HG03066 (cell line): ENCODE data around the gene DNER.
"Not testable (repeated sequence)": the region's sequence is repeated elsewhere in the genome, so short reads cannot be mapped to it uniquely, and the experiment has no call there.

Source experiments
- ATAC-seq: cut with Tn5 transposase; IDR thresholded peaks from one replicate; pipeline ENCODE4 v1.9.1; 2021; ENCODE audit warnings: low read depth; ENCODE audit not compliant: unreplicated experiment

Gene DNER

GRCh38 chr2:229714080-229714735 lies at the start of gene DNER:
Gene DNER (minus strand): TSS chr2:229714555. CDS start chr2:229714423, 132 bp downstream.
- ATAC-seq, result no peak

GRCh38 chr2:229761663-229762062 lies 47.3 kb upstream of the DNER start:
- no peak for ATAC-seq

- not testable (repeated sequence) for ATAC-seq
Observed at GRCh38 chr2:229757462-229757861, 43.1 kb upstream of the DNER start.

- ATAC-seq, result no peak
Observed at GRCh38 chr2:229752970-229753729, 38.8 kb upstream of the DNER start.

DNA sequence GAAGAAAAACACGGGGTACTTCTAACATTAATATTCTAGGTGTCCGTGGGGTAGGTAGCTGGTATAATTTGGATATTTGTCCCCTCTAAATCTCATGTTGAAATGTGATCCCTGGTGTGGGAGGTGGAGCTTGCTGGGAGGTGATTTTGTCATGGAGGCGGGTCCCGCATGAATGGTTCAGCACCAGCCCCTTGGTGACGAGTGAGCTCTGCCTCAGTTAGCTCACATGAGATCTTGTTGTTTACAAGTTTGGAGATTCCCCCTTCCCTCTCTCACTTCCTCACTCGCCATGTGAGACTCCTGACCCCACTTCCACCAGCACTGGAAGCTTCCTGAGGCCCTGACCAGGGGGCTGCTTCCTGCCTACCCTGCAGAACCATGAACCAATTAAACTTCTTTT lies 35.4 kb upstream of the DNER start:
- no peak for ATAC-seq

GRCh38 chr2:229748950-229749349 lies 34.6 kb upstream of the DNER start:
- ATAC-seq, result no peak

GRCh38 chr2:229742691-229743090 lies 28.3 kb upstream of the DNER start:
- not testable (repeated sequence) for ATAC-seq

- no peak for ATAC-seq
Observed at GRCh38 chr2:229740279-229740678, 25.9 kb upstream of the DNER start.

DNA sequence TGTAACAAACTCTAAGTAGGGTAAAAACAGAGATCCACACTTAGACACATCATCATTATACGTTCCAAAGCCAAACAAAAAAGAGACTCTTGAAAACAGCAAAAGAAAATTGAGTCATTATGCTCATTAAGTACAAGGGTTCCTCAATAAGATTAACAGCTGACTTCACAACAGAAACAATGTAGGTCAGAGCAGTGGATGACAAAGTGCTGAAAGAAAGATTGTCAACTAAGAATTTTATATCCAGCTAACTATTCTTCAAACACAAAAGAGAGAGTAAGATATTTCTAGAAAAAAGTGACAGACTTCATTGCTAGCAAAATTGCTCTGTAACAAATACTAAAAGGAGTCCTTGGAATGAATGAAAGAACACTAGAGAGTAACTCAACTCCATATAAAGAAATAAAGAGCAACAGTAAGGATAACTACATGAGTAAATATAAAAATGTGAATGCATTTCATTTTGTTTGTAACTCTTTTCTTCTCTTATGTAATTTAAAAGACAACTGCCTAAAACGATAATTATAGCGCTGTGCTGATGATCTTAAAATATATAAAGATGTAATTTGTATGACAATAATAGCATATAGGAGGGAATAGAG lies 23.8 kb upstream of the DNER start:
- no peak for ATAC-seq

- ATAC-seq, result no peak
Observed at GRCh38 chr2:229734410-229734809, 20.1 kb upstream of the DNER start.

DNA sequence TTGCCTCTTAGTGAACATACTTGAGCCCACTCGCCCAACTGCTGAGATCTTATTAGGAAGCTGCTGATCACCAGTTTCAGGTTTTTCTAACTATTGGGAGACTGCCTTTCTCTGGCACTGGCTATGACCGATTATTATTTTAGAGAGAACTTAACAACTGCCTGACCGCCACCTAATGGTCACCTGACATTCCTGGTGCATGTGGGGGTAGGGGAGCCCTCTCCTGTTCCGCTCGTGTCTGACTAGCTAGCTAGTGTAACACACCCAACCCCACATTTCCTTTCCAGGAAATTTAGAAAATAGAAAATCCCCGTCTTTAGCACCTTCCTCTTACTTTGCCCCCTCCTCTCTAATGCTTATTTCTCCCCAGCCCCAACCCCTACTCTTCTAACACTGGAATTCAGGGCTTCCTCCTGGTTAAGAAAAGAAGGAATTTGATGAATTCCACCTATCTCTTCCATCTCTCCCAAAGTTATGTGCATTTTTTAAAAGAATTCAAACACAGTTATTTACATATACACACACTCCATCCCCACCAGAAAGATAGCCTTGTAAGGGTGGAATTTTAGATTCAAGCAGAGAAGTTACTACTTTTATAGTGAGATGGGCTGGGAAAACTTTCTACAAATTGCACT lies 19.4 kb upstream of the DNER start:
- no peak for ATAC-seq

DNA sequence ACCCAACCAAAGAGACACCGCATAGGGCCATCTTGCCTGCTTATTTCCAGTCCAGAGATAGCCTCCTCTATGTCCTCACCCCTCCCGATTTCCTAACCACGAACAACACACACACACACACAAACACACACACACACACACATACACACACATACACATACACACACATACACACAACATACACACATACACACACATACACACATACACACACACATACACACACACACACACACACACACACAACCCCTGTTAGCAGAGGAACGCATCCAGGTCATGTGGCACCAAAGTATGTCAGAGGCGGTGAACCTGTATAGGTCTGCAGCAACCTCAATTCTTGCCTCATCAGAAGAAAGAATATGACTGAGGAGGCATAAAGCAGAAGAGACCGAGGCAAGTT lies 18.5 kb upstream of the DNER start:
- ATAC-seq, result no peak

GRCh38 chr2:229731916-229732315 lies 17.6 kb upstream of the DNER start:
- ATAC-seq, result no peak

DNA sequence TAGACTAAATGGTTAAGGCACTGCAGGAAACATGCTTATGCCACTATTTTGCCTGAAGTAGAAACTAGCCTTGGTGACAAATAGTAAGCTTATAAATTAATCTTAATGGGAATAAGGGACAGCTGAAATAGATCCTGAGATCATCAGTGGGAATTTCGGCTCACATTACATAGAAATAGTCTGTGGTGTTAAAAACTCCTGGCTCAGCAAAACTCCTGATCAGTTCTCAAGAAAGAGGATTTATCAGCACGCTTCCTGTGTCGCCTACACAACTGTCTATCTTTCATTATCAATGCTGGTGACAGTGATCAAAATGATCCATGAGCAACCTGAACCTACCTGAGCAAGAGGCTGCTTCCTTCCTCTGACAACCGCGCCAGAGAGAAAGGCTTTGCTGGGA lies 17.0 kb upstream of the DNER start:
- ATAC-seq, result no peak

GRCh38 chr2:229728370-229728769 lies 14.0 kb upstream of the DNER start:
- ATAC-seq, result no peak

DNA sequence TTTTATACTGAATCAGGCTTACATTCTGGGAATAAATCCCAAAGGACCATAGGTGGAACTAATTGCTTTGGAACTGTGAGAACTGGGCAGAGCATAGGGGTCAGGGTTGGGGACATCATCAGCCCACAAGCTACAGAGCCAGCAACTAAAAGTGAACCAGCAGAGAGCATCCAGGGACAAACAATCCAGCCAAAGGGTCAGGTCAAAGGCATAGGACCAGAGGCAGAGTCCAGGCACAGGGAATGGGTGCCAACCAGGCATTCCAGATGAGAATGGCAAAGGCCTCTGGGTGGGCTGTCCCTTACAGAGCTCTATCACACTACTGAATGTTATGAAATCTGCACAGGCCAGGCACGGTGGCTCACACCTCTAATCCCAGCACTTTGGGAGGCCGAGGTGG lies 12.3 kb upstream of the DNER start:
- ATAC-seq, result no peak

- ATAC-seq, result no peak
Observed at GRCh38 chr2:229725716-229726574, 11.6 kb upstream of the DNER start.

GRCh38 chr2:229723192-229723591 lies 8.8 kb upstream of the DNER start:
- ATAC-seq, result not testable (repeated sequence)

DNA sequence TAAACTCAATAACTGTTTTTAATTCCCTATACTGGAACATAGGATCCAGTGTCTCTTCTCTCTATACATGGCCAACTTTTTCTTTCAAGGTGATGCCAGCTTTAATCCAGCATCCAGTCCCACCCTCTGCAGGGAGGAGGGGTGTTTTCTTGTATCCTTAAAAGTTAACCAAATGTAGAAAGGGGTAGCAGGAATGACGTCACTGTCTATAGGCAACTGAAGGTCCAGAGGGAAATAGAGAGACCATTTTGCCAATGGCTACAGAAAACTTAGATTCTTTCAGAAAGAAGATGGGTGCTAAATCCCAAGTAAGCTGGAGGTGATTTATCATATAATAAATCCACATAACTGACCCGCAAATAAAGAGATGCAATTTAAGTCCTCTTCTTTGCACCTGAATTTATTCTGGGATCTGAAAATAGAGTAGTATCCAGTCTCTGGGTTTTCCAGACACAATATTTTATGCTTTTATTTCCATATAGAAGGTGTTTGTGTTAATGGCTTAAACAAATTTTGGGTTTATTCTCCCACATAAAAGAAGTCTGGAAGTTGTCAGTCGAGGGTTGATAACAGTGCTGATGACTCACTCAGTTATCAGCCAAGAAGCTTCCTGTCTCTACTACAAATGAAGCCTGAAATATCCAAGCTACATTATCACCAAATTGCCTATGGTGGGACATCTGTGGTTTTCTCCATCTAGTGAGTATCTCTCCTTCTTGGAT lies 5.7 kb upstream of the DNER start:
- no peak for ATAC-seq

DNA sequence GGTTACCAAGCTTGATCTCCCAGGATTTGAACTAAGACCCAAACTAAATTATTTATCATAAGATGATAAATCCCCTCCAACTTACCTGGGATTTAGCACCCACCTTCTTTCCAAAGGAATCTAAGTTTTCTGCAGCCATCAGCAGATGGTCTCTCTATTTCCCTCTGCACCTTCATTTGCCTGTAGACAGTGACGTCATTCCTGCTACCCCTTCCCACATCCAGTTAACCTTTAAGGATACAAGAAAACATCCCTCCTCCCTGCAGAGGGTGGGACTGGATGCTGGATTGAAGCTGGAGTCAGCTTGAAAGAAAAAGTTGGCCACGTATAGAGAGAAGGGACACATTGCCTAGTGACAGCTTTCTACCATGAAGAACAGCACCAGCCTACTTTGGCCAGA lies 3.7 kb upstream of the DNER start:
- ATAC-seq, result no peak
